Stimulated activated CD4-positive, alpha-beta T cell treated with anti-CD3 and anti-CD28 coated beads, Interleukin-4, amount 100 ng/mL, for 1 hour (primary cell): ENCODE measurements around the gene PRKAG2.

Experiments used
- DNase-seq: peaks from one replicate; pipeline ENCODE4 v3.0.0-alpha.2; 2020

PRKAG2 gene

GRCh38 chr7:151664268-151664667 is 212.6 kb downstream of the PRKAG2 start:
- no peak for DNase-seq

GRCh38 chr7:151663382-151664100 is 213.4 kb downstream of the PRKAG2 start:
- DNase-seq: no peak

- DNase-seq: no peak
Measured at GRCh38 chr7:151662251-151662826, 214.6 kb downstream of the PRKAG2 start.

- no peak for DNase-seq
Measured at GRCh38 chr7:151661587-151661986, 215.3 kb downstream of the PRKAG2 start.

GRCh38 chr7:151660141-151660540 is 216.8 kb downstream of the PRKAG2 start:
- DNase-seq: no peak

GRCh38 chr7:151659219-151659618 is 217.7 kb downstream of the PRKAG2 start:
- DNase-seq: no peak

- no peak for DNase-seq
Measured at GRCh38 chr7:151658778-151659177, 218.1 kb downstream of the PRKAG2 start.

- DNase-seq: no peak
Measured at GRCh38 chr7:151657173-151657572, 219.7 kb downstream of the PRKAG2 start.

- DNase-seq: no peak
Measured at GRCh38 chr7:151655555-151655954, 221.4 kb downstream of the PRKAG2 start.

- DNase-seq: no peak
Measured at GRCh38 chr7:151652111-151652510, 224.8 kb downstream of the PRKAG2 start.

- DNase-seq: no peak
Measured at GRCh38 chr7:151650161-151650560, 226.8 kb downstream of the PRKAG2 start.

- no peak for DNase-seq
Measured at GRCh38 chr7:151648429-151648828, 228.5 kb downstream of the PRKAG2 start.

GRCh38 chr7:151647874-151648273 is 229.0 kb downstream of the PRKAG2 start:
- DNase-seq: no peak

GRCh38 chr7:151647006-151647405 is 229.9 kb downstream of the PRKAG2 start:
- DNase-seq: no peak

GRCh38 chr7:151645311-151645710 is 231.6 kb downstream of the PRKAG2 start:
- DNase-seq: no peak

- DNase-seq: no peak
Measured at GRCh38 chr7:151644554-151644953, 232.4 kb downstream of the PRKAG2 start.

GRCh38 chr7:151642746-151643145 is 234.2 kb downstream of the PRKAG2 start:
- no peak for DNase-seq

GRCh38 chr7:151641587-151641986 is 235.3 kb downstream of the PRKAG2 start:
- DNase-seq: no peak

- DNase-seq: no peak
Measured at GRCh38 chr7:151637781-151638261, 239.1 kb downstream of the PRKAG2 start.

- no peak for DNase-seq
Measured at GRCh38 chr7:151634643-151635042, 242.3 kb downstream of the PRKAG2 start.

- no peak for DNase-seq
Measured at GRCh38 chr7:151633516-151633812, 243.5 kb downstream of the PRKAG2 start.

GRCh38 chr7:151632750-151633515 is 244.0 kb downstream of the PRKAG2 start:
- DNase-seq: peak; percentile 56

GRCh38 chr7:151631953-151632749 is 244.8 kb downstream of the PRKAG2 start:
- peak; percentile 89 for DNase-seq
